ENCODE data around the gene LRRC18. TPM values are rescaled to one million over a fixed set of nuclear protein-coding genes. Genes with fewer than 3 reads are reported as not detected.

Gene LRRC18
- total and polyA plus RNA-seq, 9 of the 15 experiments (the other 6 are each of a cell fraction or from before 2014, with no cell fraction given) = not detected

- Histone ChIP-seq H3K9ac (ENCODE audit: insufficient read depth in 1 of 2, low read depth in 2 of 2, low read length in 2 of 2) (no peak overlapping the region), H3K9me3 (replicated peaks; ENCODE audit: control insufficient read depth, insufficient read depth, low read depth, low read length) (no peaks in the 10 kb centered on the region), H3K27me3 (ENCODE audit: control insufficient read depth in 2 of 2, insufficient read depth in 2 of 2, low read length in 2 of 2) (peaks cover 3 to 19% of the 10 kb centered on the region in 2 experiments; a peak in 4 of 5 replicates), H3K9me1 (ENCODE audit: control insufficient read depth, insufficient read depth, low read length) (no peaks in the 10 kb centered on the region), H2AFZ (ENCODE audit: low read depth, low read length) (no peak overlapping the region), H3K4me2 (ENCODE audit: insufficient read depth, low read length) (no peak overlapping the region), H3K4me3 (no peak overlapping the region), H3K79me2 (ENCODE audit: control insufficient read depth, insufficient read depth, low read length) (no peaks in the 10 kb centered on the region), H3K36me3 (ENCODE audit: control insufficient read depth, insufficient read depth, low read length) (no peaks in the 10 kb centered on the region), H4K20me1 (replicated peaks; ENCODE audit: control insufficient read depth, insufficient read depth, low read length) (no peaks in the 10 kb centered on the region), H3K4me1 (replicated peaks in 1 of 2; ENCODE audit: control insufficient read depth in 2 of 2, insufficient read depth in 2 of 2, low read length in 2 of 2) (no peaks in the 10 kb centered on the region), H3K27ac (ENCODE audit: extremely low read depth, low read depth, low read length) (no peak overlapping the region)
- no peak for TF ChIP-seq CEBPG (CRISPR knock-in tag; IDR thresholded peaks at IDR 0.05)
- TF ChIP-seq CEBPG (tag; conservative IDR thresholded peaks at IDR 0.05 in 1 of 2, IDR thresholded peaks at IDR 0.05 in 1 of 2) = peak in 1 of 2 experiments; percentile 56; a peak in 2 of 4 replicates
- no peak for TF ChIP-seq ZNF507 (tag; conservative IDR thresholded peaks at IDR 0.05)
- TF ChIP-seq CEBPB (tag; IDR thresholded peaks at IDR 0.05) = peak; percentile 37; the same call in 1 of the 2 replicates
- in situ Hi-C loops (cut with MboI) = no loop called here
- FAIRE-seq = no peak
- DNase-seq (ENCODE audit: extremely low read depth in 1 of 4, low spot score in 3 of 4) = no peak
- no TSS peak for BruUV-seq (replicated peaks)
- intact Hi-C loops (cut with micrococcal nuclease) = no loop called here
- no peak for ATAC-seq
- WGBS (ENCODE audit: insufficient coverage, low coverage, missing lambda C conversion rate) = 2% methylated on average over 11 of the region's 11 CpGs
- ChIA-PET CTCF (ENCODE audit: low intra/inter-chr PET ratio) (no interaction called here), POLR2A (no interaction called here)
These were observed 48.5 kb downstream of the LRRC18 start for GRCh38 chr10:48890888-48891850.

- no peak overlapping the region for H3K9ac ChIP-seq (ENCODE audit: insufficient read depth in 1 of 2, low read depth in 2 of 2, low read length in 2 of 2)
- intact Hi-C loops (cut with micrococcal nuclease) (loop anchor here (5.0 kb wide), 1 partner anchor 624 kb away; no protein-coding TSS in a partner anchor), in situ Hi-C loops (cut with MboI) (no loop called here)
- H3K4me1 ChIP-seq (replicated peaks in 1 of 2; ENCODE audit: control insufficient read depth in 2 of 2, insufficient read depth in 2 of 2, low read length in 2 of 2) = no peaks in the 10 kb centered on the region
- no peak for DNase-seq (ENCODE audit: extremely low read depth in 1 of 4, low spot score in 3 of 4)
- H3K27ac ChIP-seq (ENCODE audit: extremely low read depth, low read depth, low read length) = no peak overlapping the region
- no peak for ATAC-seq
- WGBS (ENCODE audit: insufficient coverage, low coverage, missing lambda C conversion rate) = no CpG with 5 or more reads among the region's 1 CpG
- H3K79me2 ChIP-seq (ENCODE audit: control insufficient read depth, insufficient read depth, low read length) = no peaks in the 10 kb centered on the region
- H2AFZ ChIP-seq (ENCODE audit: low read depth, low read length) = no peak overlapping the region
- CTCF ChIA-PET (ENCODE audit: low intra/inter-chr PET ratio) = no interaction called here
- H3K36me3 ChIP-seq (ENCODE audit: control insufficient read depth, insufficient read depth, low read length) = no peaks in the 10 kb centered on the region
- TF ChIP-seq PCBP2 (IDR thresholded peaks at IDR 0.05; ENCODE audit: low read depth, low read length, poor library complexity, severe bottlenecking) (peak; percentile 79), HNRNPK (IDR thresholded peaks at IDR 0.05; ENCODE audit: low read depth, low read length, poor library complexity, severe bottlenecking) (peak; percentile 86), NEUROD1 (IDR thresholded peaks at IDR 0.05; ENCODE audit: borderline replicate concordance, low read depth, low read length, partially characterized antibody) (no peak)
- no peaks in the 10 kb centered on the region for H3K9me1 ChIP-seq (ENCODE audit: control insufficient read depth, insufficient read depth, low read length)
- H4K20me1 ChIP-seq (replicated peaks; ENCODE audit: control insufficient read depth, insufficient read depth, low read length) = no peaks in the 10 kb centered on the region
- POLR2A ChIA-PET = no interaction called here
- BruUV-seq (replicated peaks) = no TSS peak
- no peak overlapping the region for H3K4me2 ChIP-seq (ENCODE audit: insufficient read depth, low read length)
- H3K27me3 ChIP-seq (ENCODE audit: control insufficient read depth in 2 of 2, insufficient read depth in 2 of 2, low read length in 2 of 2) = peaks cover 3 to 19% of the 10 kb centered on the region in 2 experiments; a peak in 4 of 5 replicates
- FAIRE-seq = no peak
- no peak overlapping the region for H3K4me3 ChIP-seq
- no peaks in the 10 kb centered on the region for H3K9me3 ChIP-seq (replicated peaks; ENCODE audit: control insufficient read depth, insufficient read depth, low read depth, low read length)
These were observed 51.7 kb downstream of the LRRC18 start for GRCh38 chr10:48887982-48888381.

Data from K562 (cell line).